ENCODE measurements around the gene USP9Y. TPM values are rescaled to one million over a fixed set of nuclear protein-coding genes. Genes with fewer than 3 reads are reported as not detected.
"Not testable (repeated sequence)": the region's sequence is repeated elsewhere in the genome, so short reads cannot be mapped to it uniquely, and the experiment has no call there.

The USP9Y gene
- polyA plus RNA-seq, 1 donor from 2014 or later = 164 TPM

- H3K4me2 ChIP-seq (ENCODE audit: low read length) = peak overlapping the region; percentile 48
- peak overlapping the region; percentile 95 for H3K27ac ChIP-seq (ENCODE audit: low read length)
- no peaks in the 10 kb centered on the region for H3K36me3 ChIP-seq (ENCODE audit: insufficient read depth, low read length)
- H3K9me2 ChIP-seq (ENCODE audit: insufficient read depth, low read length) = no peaks in the 10 kb centered on the region
- peaks cover 6% of the 10 kb centered on the region for H3F3A ChIP-seq (ENCODE audit: insufficient read depth, low read length, poor library complexity, severe bottlenecking)
- H3K9me3 ChIP-seq (ENCODE audit: low read length) = no peaks in the 10 kb centered on the region
- no peaks in the 10 kb centered on the region for H3K27me3 ChIP-seq (ENCODE audit: insufficient read depth, low read depth, low read length)
- peak overlapping the region; percentile 82 for H3K4me3 ChIP-seq (ENCODE audit: low read length)
- H3K79me2 ChIP-seq (replicated peaks; ENCODE audit: insufficient read depth, low read length) = peaks cover 33% of the 10 kb centered on the region
- no peaks in the 10 kb centered on the region for H4K20me1 ChIP-seq (ENCODE audit: insufficient read depth)
- H2AFZ ChIP-seq (ENCODE audit: low read depth, low read length) = peak overlapping the region; percentile 76
- TF ChIP-seq EZH2 (IDR thresholded peaks at IDR 0.05; ENCODE audit: borderline replicate concordance, insufficient read depth, low read length, poor library complexity, severe bottlenecking) = no peak
- TF ChIP-seq RAD21 (conservative IDR thresholded peaks at IDR 0.05) = no peak
- TF ChIP-seq CTCF (IDR thresholded peaks at IDR 0.05; ENCODE audit: poor library complexity, severe bottlenecking) = no peak
- TF ChIP-seq MXI1 (conservative IDR thresholded peaks at IDR 0.05; ENCODE audit: poor library complexity, severe bottlenecking) = no peak
- no peak for TF ChIP-seq POLR2AphosphoS5 (IDR thresholded peaks at IDR 0.05)
- no peak for TF ChIP-seq TAF1 (IDR thresholded peaks at IDR 0.05; ENCODE audit: low read depth)
- TF ChIP-seq EP300 (conservative IDR thresholded peaks at IDR 0.05; ENCODE audit: poor library complexity, severe bottlenecking) = no peak
- TF ChIP-seq REST (IDR thresholded peaks at IDR 0.05; ENCODE audit: borderline replicate concordance) = no peak
- no peak for TF ChIP-seq SMC3 (conservative IDR thresholded peaks at IDR 0.05; ENCODE audit: poor library complexity)
- H3K9ac ChIP-seq (ENCODE audit: low read length) = peak overlapping the region; percentile 93
These were observed 39.0 kb upstream of the USP9Y start for GRCh38 chrY:12661745-12662681.

- TF ChIP-seq CTCF (IDR thresholded peaks at IDR 0.05; ENCODE audit: poor library complexity, severe bottlenecking) (no peak), SMC3 (conservative IDR thresholded peaks at IDR 0.05; ENCODE audit: poor library complexity) (no peak)
- no peaks in the 10 kb centered on the region for H4K20me1 ChIP-seq (ENCODE audit: insufficient read depth)
- no peaks in the 10 kb centered on the region for H3K27me3 ChIP-seq (ENCODE audit: insufficient read depth, low read depth, low read length)
- peak overlapping the region; percentile 95 for H3K27ac ChIP-seq (ENCODE audit: low read length)
- H3K9ac ChIP-seq (ENCODE audit: low read length) = peak overlapping the region; percentile 93
- H3K79me2 ChIP-seq (replicated peaks; ENCODE audit: insufficient read depth, low read length) = peaks cover 33% of the 10 kb centered on the region
- peak overlapping the region; percentile 82 for H3K4me3 ChIP-seq (ENCODE audit: low read length)
- H3K9me2 ChIP-seq (ENCODE audit: insufficient read depth, low read length) = no peaks in the 10 kb centered on the region
- peak overlapping the region; percentile 27 for H2AFZ ChIP-seq (ENCODE audit: low read depth, low read length)
- peaks cover 6% of the 10 kb centered on the region for H3F3A ChIP-seq (ENCODE audit: insufficient read depth, low read length, poor library complexity, severe bottlenecking)
- H3K4me2 ChIP-seq (ENCODE audit: low read length) = peak overlapping the region; percentile 44
- H3K36me3 ChIP-seq (ENCODE audit: insufficient read depth, low read length) = no peaks in the 10 kb centered on the region
- H3K9me3 ChIP-seq (ENCODE audit: low read length) = no peaks in the 10 kb centered on the region
These were observed 38.1 kb upstream of the USP9Y start for GRCh38 chrY:12662745-12663591.

GRCh38 chrY:12663845-12664244 is 37.2 kb upstream of the USP9Y start:
- not testable (repeated sequence) for H3K9ac ChIP-seq (ENCODE audit: low read length); H2AFZ ChIP-seq (ENCODE audit: low read depth, low read length); H3K9me3 ChIP-seq (ENCODE audit: low read length); H3K4me2 ChIP-seq (ENCODE audit: low read length); H3K36me3 ChIP-seq (ENCODE audit: insufficient read depth, low read length); H4K20me1 ChIP-seq (ENCODE audit: insufficient read depth); H3F3A ChIP-seq (ENCODE audit: insufficient read depth, low read length, poor library complexity, severe bottlenecking); H3K27me3 ChIP-seq (ENCODE audit: insufficient read depth, low read depth, low read length); H3K9me2 ChIP-seq (ENCODE audit: insufficient read depth, low read length)
- peaks cover 40% of the 10 kb centered on the region for H3K79me2 ChIP-seq (replicated peaks; ENCODE audit: insufficient read depth, low read length)
- H3K27ac ChIP-seq (ENCODE audit: low read length) = peak overlapping the region; percentile 95
- peak overlapping the region; percentile 82 for H3K4me3 ChIP-seq (ENCODE audit: low read length)
